BLaER1 (cell line): ENCODE results near the gene CAMKMT.

Experiments used
- H3K27ac ChIP-seq: shearing (Covaris generic); formaldehyde crosslinking; 2 replicates; pipeline ENCODE4 v1.8.1; 2022
- H3K27me3 ChIP-seq: shearing (Covaris generic); formaldehyde crosslinking; 2 replicates; pipeline ENCODE4 v1.8.1; 2022
- H3K36me3 ChIP-seq: shearing (Covaris generic); formaldehyde crosslinking; 2 replicates; pipeline ENCODE4 v1.8.1; 2022
- H3K4me1 ChIP-seq: shearing (Covaris generic); formaldehyde crosslinking; 2 replicates; pipeline ENCODE4 v1.8.1; 2022
- H3K4me2 ChIP-seq: shearing (Covaris generic); formaldehyde crosslinking; 2 replicates; pipeline ENCODE4 v1.8.1; 2022
- H3K4me3 ChIP-seq: shearing (Covaris generic); formaldehyde crosslinking; 2 replicates; pipeline ENCODE4 v1.8.1; 2022
- H3K9ac ChIP-seq: shearing (Covaris generic); formaldehyde crosslinking; 2 replicates; pipeline ENCODE4 v1.8.1; 2022
- H3K9me3 ChIP-seq: shearing (Covaris generic); formaldehyde crosslinking; 2 replicates; pipeline ENCODE4 v1.8.1; 2022
- H4K20me1 ChIP-seq: shearing (Covaris generic); formaldehyde crosslinking; 2 replicates; pipeline ENCODE4 v1.8.1; 2022
- Cebpa-rat ChIP-seq: shearing (Covaris generic); IDR thresholded peaks from 2 replicates; pipeline ENCODE4 v1.8.1; 2022

Gene CAMKMT

DNA sequence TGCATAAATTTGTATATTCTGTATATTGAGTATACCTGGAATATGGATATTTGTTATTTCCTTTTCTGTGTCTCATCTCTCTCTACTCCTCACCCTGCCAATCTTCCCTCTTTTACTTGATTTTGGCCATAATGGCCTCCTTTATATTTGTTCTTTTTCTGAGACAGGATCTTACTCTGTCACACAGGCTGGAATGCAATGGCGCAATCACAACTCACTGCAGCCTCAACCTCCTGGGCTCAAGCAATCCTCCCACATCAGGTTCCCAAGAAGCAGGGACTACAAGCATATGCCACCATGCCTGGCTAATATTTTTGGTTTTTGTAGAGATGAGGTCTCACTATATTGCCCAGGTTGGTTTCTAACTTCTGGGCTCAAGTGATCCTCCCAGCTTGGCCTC lies 30.9 kb upstream of the CAMKMT start:
- H3K36me3 ChIP-seq = peaks cover 51% of the 10 kb centered on the region

GRCh38 chr2:44333994-44334393 lies 27.8 kb upstream of the CAMKMT start:
- TF ChIP-seq Cebpa-rat = no peak
- no peak overlapping the region for H3K4me2 ChIP-seq
- H3K4me1 ChIP-seq = peaks cover 14% of the 10 kb centered on the region
- no peak overlapping the region for H3K27ac ChIP-seq
- H3K9me3 ChIP-seq = peaks cover 5% of the 10 kb centered on the region; the same call in 1 of the 2 replicates
- no peaks in the 10 kb centered on the region for H4K20me1 ChIP-seq
- no peak overlapping the region for H3K4me3 ChIP-seq
- H3K9ac ChIP-seq = no peak overlapping the region
- peaks cover 52% of the 10 kb centered on the region for H3K36me3 ChIP-seq
- no peaks in the 10 kb centered on the region for H3K27me3 ChIP-seq

More for the DNA sequence above, 30.9 kb upstream of the CAMKMT start:
- no peak overlapping the region for H3K27ac ChIP-seq
- TF ChIP-seq Cebpa-rat = no peak
- H3K27me3 ChIP-seq = no peaks in the 10 kb centered on the region
- peaks cover 15% of the 10 kb centered on the region for H3K4me1 ChIP-seq
- no peak overlapping the region for H3K9ac ChIP-seq
- no peaks in the 10 kb centered on the region for H4K20me1 ChIP-seq
- H3K4me3 ChIP-seq = no peak overlapping the region
- H3K4me2 ChIP-seq = no peak overlapping the region
- H3K9me3 ChIP-seq = no peaks in the 10 kb centered on the region

- no peaks in the 10 kb centered on the region for H3K4me1 ChIP-seq
- H3K27ac ChIP-seq = no peak overlapping the region
- H3K9me3 ChIP-seq = peaks cover 5% of the 10 kb centered on the region; the same call in 1 of the 2 replicates
- no peaks in the 10 kb centered on the region for H3K27me3 ChIP-seq
- no peak overlapping the region for H3K4me3 ChIP-seq
- TF ChIP-seq Cebpa-rat = no peak
- H3K36me3 ChIP-seq = peaks cover 57% of the 10 kb centered on the region
- H3K9ac ChIP-seq = no peak overlapping the region
- H4K20me1 ChIP-seq = no peaks in the 10 kb centered on the region
- H3K4me2 ChIP-seq = no peak overlapping the region
These were observed 25.8 kb upstream of the CAMKMT start for GRCh38 chr2:44335806-44336538.

GRCh38 chr2:44342854-44343253 lies 18.9 kb upstream of the CAMKMT start:
- Histone ChIP-seq H3K36me3 (peaks cover 22% of the 10 kb centered on the region), H3K9me3 (no peaks in the 10 kb centered on the region), H3K27ac (no peak overlapping the region), H3K9ac (no peak overlapping the region), H3K4me1 (no peaks in the 10 kb centered on the region), H3K4me3 (no peak overlapping the region), H3K27me3 (no peaks in the 10 kb centered on the region), H3K4me2 (no peak overlapping the region), H4K20me1 (no peaks in the 10 kb centered on the region)
- no peak for TF ChIP-seq Cebpa-rat

DNA sequence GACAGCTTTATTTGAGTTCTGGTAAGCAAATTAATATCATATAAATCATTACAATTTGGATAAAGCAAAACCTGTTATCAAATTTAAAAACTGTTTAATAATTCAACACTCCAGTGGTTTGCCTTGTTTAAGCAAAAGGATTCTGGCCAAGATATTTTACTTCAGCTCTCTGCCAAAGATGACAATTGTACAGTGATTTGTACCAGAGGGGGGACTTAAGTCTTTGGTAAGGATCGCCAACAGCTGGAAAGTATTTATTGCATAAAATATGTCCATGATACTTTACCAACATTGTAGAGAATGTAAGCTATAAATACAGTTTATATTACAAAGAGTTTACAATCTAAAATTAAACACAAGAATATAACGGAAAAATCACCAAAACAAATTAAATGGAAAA lies 14.2 kb upstream of the CAMKMT start:
- no peaks in the 10 kb centered on the region for H3K27me3 ChIP-seq
- H3K9ac ChIP-seq = no peak overlapping the region
- TF ChIP-seq Cebpa-rat = no peak
- no peaks in the 10 kb centered on the region for H3K9me3 ChIP-seq
- no peak overlapping the region for H3K27ac ChIP-seq
- 0 out of 2 replicates have a peak, but pooled peaks cover 3% of the 10 kb centered on the region for H3K36me3 ChIP-seq
- no peaks in the 10 kb centered on the region for H3K4me1 ChIP-seq
- no peak overlapping the region for H3K4me2 ChIP-seq
- H4K20me1 ChIP-seq = no peaks in the 10 kb centered on the region
- no peak overlapping the region for H3K4me3 ChIP-seq

DNA sequence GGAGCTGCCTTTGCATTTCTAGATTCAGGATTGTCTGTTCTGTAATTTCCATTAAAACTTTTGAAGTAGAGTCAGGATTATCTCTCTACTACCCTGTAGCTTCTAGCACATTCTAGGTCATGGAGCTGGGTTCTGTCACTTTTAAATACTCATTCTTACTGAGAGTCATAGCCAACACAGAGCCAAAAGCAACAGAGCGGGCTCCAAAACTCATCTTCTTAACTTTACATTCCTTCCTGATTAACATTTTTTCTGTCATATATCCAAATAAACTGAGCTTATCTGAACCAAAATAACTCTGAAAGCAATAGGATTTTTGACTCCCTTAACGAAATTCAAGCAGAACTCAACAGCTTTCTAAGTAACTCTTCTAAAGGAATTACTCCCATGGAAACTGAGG lies 13.3 kb upstream of the CAMKMT start:
- Histone ChIP-seq H3K9ac (no peak overlapping the region), H3K4me3 (no peak overlapping the region), H3K27me3 (no peaks in the 10 kb centered on the region), H3K4me2 (no peak overlapping the region), H3K9me3 (no peaks in the 10 kb centered on the region), H3K27ac (no peak overlapping the region), H3K36me3 (0 out of 2 replicates have a peak, but pooled peaks cover 3% of the 10 kb centered on the region), H3K4me1 (no peaks in the 10 kb centered on the region), H4K20me1 (no peaks in the 10 kb centered on the region)
- no peak for TF ChIP-seq Cebpa-rat

- H3K36me3 ChIP-seq = no peaks in the 10 kb centered on the region
- H3K27me3 ChIP-seq = no peaks in the 10 kb centered on the region
- no peaks in the 10 kb centered on the region for H3K9me3 ChIP-seq
These were observed 12.2 kb upstream of the CAMKMT start for GRCh38 chr2:44349506-44349905.

DNA sequence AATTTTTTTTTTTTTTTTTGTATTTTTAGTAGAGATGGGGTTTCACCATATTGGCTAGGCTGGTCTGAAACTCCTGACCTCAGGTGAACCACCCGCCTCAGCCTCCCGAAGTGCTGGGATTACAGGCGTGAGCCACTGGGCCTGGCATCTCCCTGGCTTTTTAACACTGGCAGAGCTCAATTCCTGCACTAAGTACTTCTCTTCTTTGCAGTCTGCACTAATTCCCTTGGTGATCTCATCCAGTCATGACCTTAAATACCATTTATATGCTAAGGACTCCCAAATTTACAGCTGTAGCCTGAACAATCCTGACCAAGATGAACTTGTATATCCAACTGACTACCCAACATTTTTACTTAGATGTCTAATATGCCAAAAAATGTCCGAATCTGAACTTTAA lies 10.7 kb upstream of the CAMKMT start:
- H4K20me1 ChIP-seq = no peaks in the 10 kb centered on the region
- H3K9ac ChIP-seq = no peak overlapping the region
- H3K4me2 ChIP-seq = no peak overlapping the region
- no peaks in the 10 kb centered on the region for H3K9me3 ChIP-seq
- no peaks in the 10 kb centered on the region for H3K36me3 ChIP-seq
- H3K27me3 ChIP-seq = no peaks in the 10 kb centered on the region
- TF ChIP-seq Cebpa-rat = no peak
- no peak overlapping the region for H3K27ac ChIP-seq
- H3K4me1 ChIP-seq = no peaks in the 10 kb centered on the region
- no peak overlapping the region for H3K4me3 ChIP-seq

More at GRCh38 chr2:44349506-44349905, 12.2 kb upstream of the CAMKMT start:
- no peaks in the 10 kb centered on the region for H4K20me1 ChIP-seq
- no peak overlapping the region for H3K4me3 ChIP-seq
- no peak overlapping the region for H3K9ac ChIP-seq
- no peak overlapping the region for H3K4me2 ChIP-seq
- no peaks in the 10 kb centered on the region for H3K4me1 ChIP-seq
- no peak for TF ChIP-seq Cebpa-rat
- H3K27ac ChIP-seq = no peak overlapping the region

DNA sequence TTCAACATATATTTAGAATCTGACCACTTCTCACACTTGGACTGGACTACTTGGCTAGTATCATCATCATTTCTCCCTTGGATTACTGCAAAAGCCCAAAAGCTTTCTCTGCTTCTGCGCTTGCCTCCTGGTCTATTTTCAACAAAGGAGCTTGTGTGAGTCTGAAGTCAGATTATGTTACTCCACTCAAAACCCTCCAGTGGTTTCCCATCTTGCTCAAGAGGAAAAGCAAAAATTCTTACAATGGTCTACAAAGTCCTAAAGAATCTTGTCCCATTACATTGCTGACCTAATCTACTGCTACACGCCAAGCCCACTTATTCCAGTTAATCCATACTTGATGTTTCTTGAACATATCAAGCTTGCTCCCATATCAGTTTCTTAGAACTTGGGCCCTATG lies 10.1 kb upstream of the CAMKMT start:
- no peak overlapping the region for H3K27ac ChIP-seq
- H3K27me3 ChIP-seq = no peaks in the 10 kb centered on the region
- no peaks in the 10 kb centered on the region for H3K9me3 ChIP-seq
- H3K36me3 ChIP-seq = no peaks in the 10 kb centered on the region
- no peak for TF ChIP-seq Cebpa-rat
- no peak overlapping the region for H3K4me3 ChIP-seq
- H3K4me1 ChIP-seq = no peaks in the 10 kb centered on the region
- no peak overlapping the region for H3K4me2 ChIP-seq
- H3K9ac ChIP-seq = no peak overlapping the region
- 0 out of 2 replicates have a peak, but pooled peaks cover under 1% of the 10 kb centered on the region for H4K20me1 ChIP-seq

GRCh38 chr2:44352510-44352909 lies 9.2 kb upstream of the CAMKMT start:
- H3K4me2 ChIP-seq = no peak overlapping the region
- TF ChIP-seq Cebpa-rat = no peak

GRCh38 chr2:44354761-44355160 lies 7.0 kb upstream of the CAMKMT start:
- H3K9ac ChIP-seq = no peak overlapping the region
- no peak overlapping the region for H3K4me3 ChIP-seq
- H4K20me1 ChIP-seq = 0 out of 2 replicates have a peak, but pooled peaks cover 5% of the 10 kb centered on the region
- TF ChIP-seq Cebpa-rat = no peak
- H3K9me3 ChIP-seq = no peaks in the 10 kb centered on the region
- no peak overlapping the region for H3K4me2 ChIP-seq
- H3K36me3 ChIP-seq = no peaks in the 10 kb centered on the region
- peaks cover 13% of the 10 kb centered on the region for H3K4me1 ChIP-seq
- H3K27me3 ChIP-seq = no peaks in the 10 kb centered on the region
- no peak overlapping the region for H3K27ac ChIP-seq

More at GRCh38 chr2:44352510-44352909, 9.2 kb upstream of the CAMKMT start:
- no peaks in the 10 kb centered on the region for H3K9me3 ChIP-seq
- H3K27ac ChIP-seq = no peak overlapping the region
- H3K36me3 ChIP-seq = no peaks in the 10 kb centered on the region
- no peaks in the 10 kb centered on the region for H3K4me1 ChIP-seq
- H4K20me1 ChIP-seq = 0 out of 2 replicates have a peak, but pooled peaks cover 5% of the 10 kb centered on the region
- no peak overlapping the region for H3K9ac ChIP-seq
- no peaks in the 10 kb centered on the region for H3K27me3 ChIP-seq
- no peak overlapping the region for H3K4me3 ChIP-seq
